Measurements from ENCODE around the gene TACC2. TPM values are rescaled to one million over a fixed set of nuclear protein-coding genes. Genes with fewer than 3 reads are reported as not detected.
A peak's percentile ranks its signal among the peaks of the same experiment; 100 is the strongest.

The TACC2 gene
- total RNA-seq, 4 donors from 2014 or later: 95.9 to 122 (median 114) TPM

- H3K27ac ChIP-seq: peak overlapping the region in 2 of 3 donors; percentile 66 to 94
- H3K4me3 ChIP-seq (replicated peaks in 1 of 3): no peak overlapping the region
- no peak for DNase-seq
- WGBS, 2 donors: 88 to 96% methylated on average over 3 of the region's 3 CpGs
- no peaks in the 10 kb centered on the region for H3K27me3 ChIP-seq
- H3K36me3 ChIP-seq: peaks cover 0 to 20% of the 10 kb centered on the region in 2 donors
- H3K9me3 ChIP-seq: no peaks in the 10 kb centered on the region
- intact Hi-C loops (cut with DNase I): no loop called here
- H3K4me1 ChIP-seq: peaks cover 6 to 18% of the 10 kb centered on the region in 2 donors
- no peak for TF ChIP-seq POLR2A (IDR thresholded peaks at IDR 0.05)
- TF ChIP-seq, protein P1, sequence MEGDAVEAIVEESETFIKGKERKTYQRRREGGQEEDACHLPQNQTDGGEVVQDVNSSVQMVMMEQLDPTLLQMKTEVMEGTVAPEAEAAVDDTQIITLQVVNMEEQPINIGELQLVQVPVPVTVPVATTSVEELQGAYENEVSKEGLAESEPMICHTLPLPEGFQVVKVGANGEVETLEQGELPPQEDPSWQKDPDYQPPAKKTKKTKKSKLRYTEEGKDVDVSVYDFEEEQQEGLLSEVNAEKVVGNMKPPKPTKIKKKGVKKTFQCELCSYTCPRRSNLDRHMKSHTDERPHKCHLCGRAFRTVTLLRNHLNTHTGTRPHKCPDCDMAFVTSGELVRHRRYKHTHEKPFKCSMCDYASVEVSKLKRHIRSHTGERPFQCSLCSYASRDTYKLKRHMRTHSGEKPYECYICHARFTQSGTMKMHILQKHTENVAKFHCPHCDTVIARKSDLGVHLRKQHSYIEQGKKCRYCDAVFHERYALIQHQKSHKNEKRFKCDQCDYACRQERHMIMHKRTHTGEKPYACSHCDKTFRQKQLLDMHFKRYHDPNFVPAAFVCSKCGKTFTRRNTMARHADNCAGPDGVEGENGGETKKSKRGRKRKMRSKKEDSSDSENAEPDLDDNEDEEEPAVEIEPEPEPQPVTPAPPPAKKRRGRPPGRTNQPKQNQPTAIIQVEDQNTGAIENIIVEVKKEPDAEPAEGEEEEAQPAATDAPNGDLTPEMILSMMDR (IDR thresholded peaks at IDR 0.05): no peak
Measured at GRCh38 chr10:122257041-122257440, 268.1 kb downstream of the TACC2 start.

- WGBS, 2 donors: 38 to 40% methylated on average over 13 to 16 of the region's 25 CpGs
- TF ChIP-seq, protein P1 (IDR thresholded peaks at IDR 0.05): no peak
- no peak for TF ChIP-seq POLR2A (IDR thresholded peaks at IDR 0.05)
- Histone ChIP-seq H3K4me1 (peaks cover 7 to 18% of the 10 kb centered on the region in 2 donors), H3K27ac (peak overlapping the region; percentile 66 to 94 (median 86)), H3K36me3 (peaks cover 0 to 12% of the 10 kb centered on the region in 2 donors), H3K27me3 (no peaks in the 10 kb centered on the region), H3K4me3 (replicated peaks in 1 of 3) (no peak overlapping the region), H3K9me3 (no peaks in the 10 kb centered on the region)
- DNase-seq: peak; percentile 70 to 80
- intact Hi-C loops (cut with DNase I): no loop called here
Measured at GRCh38 chr10:122258136-122259074, 269.4 kb downstream of the TACC2 start.

GRCh38 chr10:122259075-122259466 lies 270.1 kb downstream of the TACC2 start:
- TF ChIP-seq, protein P1 (IDR thresholded peaks at IDR 0.05): no peak
- TF ChIP-seq POLR2A (IDR thresholded peaks at IDR 0.05): no peak
- peak overlapping the region; percentile 66 to 94 (median 86) for H3K27ac ChIP-seq
- no peak overlapping the region for H3K4me3 ChIP-seq (replicated peaks in 1 of 3)
- peaks cover 13 to 23% of the 10 kb centered on the region in 2 donors for H3K4me1 ChIP-seq
- peaks cover 0 to 5% of the 10 kb centered on the region in 2 donors for H3K36me3 ChIP-seq
- no peaks in the 10 kb centered on the region for H3K27me3 ChIP-seq
- no peaks in the 10 kb centered on the region for H3K9me3 ChIP-seq
- WGBS, 2 donors: 81 to 83% methylated on average over 4 of the region's 4 CpGs
- intact Hi-C loops (cut with DNase I): no loop called here
- no peak for DNase-seq

GRCh38 chr10:122261584-122261983 lies 272.6 kb downstream of the TACC2 start:
- intact Hi-C loops (cut with DNase I): no loop called here
- no peaks in the 10 kb centered on the region for H3K9me3 ChIP-seq
- WGBS, 2 donors: 78 to 87% methylated on average over 1 of the region's 1 CpG
- H3K4me1 ChIP-seq: peaks cover 32 to 48% of the 10 kb centered on the region in 2 donors
- no peaks in the 10 kb centered on the region for H3K27me3 ChIP-seq
- no peak overlapping the region for H3K4me3 ChIP-seq (replicated peaks in 1 of 3)
- no peak overlapping the region for H3K27ac ChIP-seq
- no peak for DNase-seq
- TF ChIP-seq, protein P1 (IDR thresholded peaks at IDR 0.05): no peak
- TF ChIP-seq POLR2A (IDR thresholded peaks at IDR 0.05): no peak
- H3K36me3 ChIP-seq: no peaks in the 10 kb centered on the region

GRCh38 chr10:122263971-122264370 lies 275.0 kb downstream of the TACC2 start:
- intact Hi-C loops (cut with DNase I): no loop called here
- Histone ChIP-seq H3K4me1 (peaks cover 35 to 51% of the 10 kb centered on the region in 2 donors), H3K27me3 (no peaks in the 10 kb centered on the region), H3K27ac (peak overlapping the region; percentile 67 to 92 (median 84)), H3K9me3 (no peaks in the 10 kb centered on the region), H3K4me3 (replicated peaks in 1 of 3) (no peak overlapping the region), H3K36me3 (no peaks in the 10 kb centered on the region)
- peak in 1 of 2 donors; percentile 54 for TF ChIP-seq POLR2A (IDR thresholded peaks at IDR 0.05)
- TF ChIP-seq, protein P1 (IDR thresholded peaks at IDR 0.05): no peak
- DNase-seq: peak; percentile 41 to 72
- 30 to 32% methylated on average over 1 of the region's 1 CpG for WGBS, 2 donors

Data from thyroid gland (tissue), 4 donors.